ENCODE measurements around the gene AFG1L.

GRCh38 chr6:108383981-108384380 lies 89.1 kb downstream of the AFG1L start:
- TF ChIP-seq CTCF (IDR thresholded peaks at IDR 0.05) (no peak), POLR2A (IDR thresholded peaks at IDR 0.05) (no peak)

All from adrenal gland (tissue), 5 donors.